PC-9 (cell line): ENCODE data around the gene EGLN1.
"Not testable (repeated sequence)": the region's sequence is repeated elsewhere in the genome, so short reads cannot be mapped to it uniquely, and the experiment has no call there.

Experiments used
- EZH2 ChIP-seq: fragments of 200-600 bp; sonication (generic); IDR thresholded peaks from 2 replicates; pipeline ENCODE4 v1.8.0; 2017; ENCODE audit warnings: antibody characterized with exemption, low read depth
- TF ChIP-seq, protein P1 (sequence below): fragments of 200-600 bp; sonication (generic); conservative IDR thresholded peaks from 2 replicates; pipeline ENCODE4 v1.6.1; 2017; ENCODE audit warnings: mixed run types, antibody characterized with exemption, mild to moderate bottlenecking, moderate library complexity

DNA sequence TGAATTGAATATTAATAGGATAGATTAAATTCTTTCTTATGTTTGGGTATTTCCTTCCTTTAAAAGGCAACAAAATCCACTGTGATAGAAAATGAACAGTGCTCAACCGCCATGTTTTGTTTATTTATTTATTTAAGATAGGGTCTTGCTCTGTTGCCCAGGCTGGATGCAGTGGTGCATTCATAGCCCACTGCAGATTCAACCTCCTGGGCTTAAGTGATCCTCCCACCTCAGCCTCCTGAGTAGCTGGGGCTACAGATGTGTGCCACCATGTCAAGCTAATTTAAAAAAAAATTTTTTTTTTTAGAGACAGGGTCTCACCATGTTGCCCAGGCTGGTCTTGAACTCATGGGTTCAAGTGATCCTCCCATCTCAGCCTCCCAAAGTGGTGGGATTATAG, 73.2 kb downstream of the EGLN1 start:
- TF ChIP-seq, protein P1, sequence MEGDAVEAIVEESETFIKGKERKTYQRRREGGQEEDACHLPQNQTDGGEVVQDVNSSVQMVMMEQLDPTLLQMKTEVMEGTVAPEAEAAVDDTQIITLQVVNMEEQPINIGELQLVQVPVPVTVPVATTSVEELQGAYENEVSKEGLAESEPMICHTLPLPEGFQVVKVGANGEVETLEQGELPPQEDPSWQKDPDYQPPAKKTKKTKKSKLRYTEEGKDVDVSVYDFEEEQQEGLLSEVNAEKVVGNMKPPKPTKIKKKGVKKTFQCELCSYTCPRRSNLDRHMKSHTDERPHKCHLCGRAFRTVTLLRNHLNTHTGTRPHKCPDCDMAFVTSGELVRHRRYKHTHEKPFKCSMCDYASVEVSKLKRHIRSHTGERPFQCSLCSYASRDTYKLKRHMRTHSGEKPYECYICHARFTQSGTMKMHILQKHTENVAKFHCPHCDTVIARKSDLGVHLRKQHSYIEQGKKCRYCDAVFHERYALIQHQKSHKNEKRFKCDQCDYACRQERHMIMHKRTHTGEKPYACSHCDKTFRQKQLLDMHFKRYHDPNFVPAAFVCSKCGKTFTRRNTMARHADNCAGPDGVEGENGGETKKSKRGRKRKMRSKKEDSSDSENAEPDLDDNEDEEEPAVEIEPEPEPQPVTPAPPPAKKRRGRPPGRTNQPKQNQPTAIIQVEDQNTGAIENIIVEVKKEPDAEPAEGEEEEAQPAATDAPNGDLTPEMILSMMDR = not testable (repeated sequence)
- TF ChIP-seq EZH2 = not testable (repeated sequence)
